B cell (primary cell): ENCODE data around the gene ISG20L2. TPM values are rescaled to one million over a fixed set of nuclear protein-coding genes. Genes with fewer than 3 reads are reported as not detected.

Experiments
- ATAC-seq: fragments of 200-7000 bp; cut with Tn5 transposase; one replicate; pipeline ENCODE4 v1.10.0; 2021; ENCODE audit warnings: low read depth, mild to moderate bottlenecking, moderate number of reproducible peaks, moderate library complexity
- CTCF ChIA-PET: fragments of 350-600 bp; sonication (Branson Sonifier 250); formaldehyde crosslinking; loops from one replicate; lab custom pipeline; 2021; ENCODE audit warnings: antibody characterized with exemption, inconsistent platforms; lab: Charles Lee
- POLR2A ChIA-PET: fragments of 350-600 bp; sonication (Branson Sonifier 250); formaldehyde crosslinking; loops from one replicate; lab custom pipeline; 2021; ENCODE audit warnings: antibody characterized with exemption; lab: Charles Lee
- DNase-seq: peaks from one replicate; pipeline ENCODE4 v3.0.0; 2013
- H2AFZ ChIP-seq: 2 replicates; pipeline ENCODE4 v1.6.1; 2012; ENCODE audit warnings: mild to moderate bottlenecking, low read depth, low read length; ENCODE audit not compliant: insufficient read depth, poor library complexity, severe bottlenecking
- H3K27ac ChIP-seq, 2 donors: 1 replicate in 1 of 2; 2 replicates in 1 of 2; pipeline ENCODE4 v1.5.1; 2012 to 2013; ENCODE audit warnings: low read length in 2 of 2, mild to moderate bottlenecking in 2 of 2, moderate library complexity in 1 of 2
- H3K27me3 ChIP-seq, 4 experiments: fragments of 200-600 bp in 1 of 4; sonication (generic) in 1 of 4; replicated peaks in 1 of 4; 1 replicate in 2 of 4; 2 replicates in 2 of 4; pipeline versions ENCODE4 v1.6.1 to v1.7.0; 2013 to 2016; ENCODE audit warnings: low read length in 3 of 4, mild to moderate bottlenecking in 2 of 4, mixed read lengths in 1 of 4, moderate library complexity in 1 of 4; ENCODE audit not compliant: insufficient read depth in 4 of 4, control insufficient read depth in 3 of 4; ENCODE audit errors: control extremely low read depth in 1 of 4
- H3K36me3 ChIP-seq, 2 experiments: replicated peaks in 1 of 2; 1 replicate in 1 of 2; 2 replicates in 1 of 2; pipeline versions ENCODE4 v1.6.1 to v1.7.1; 2013; ENCODE audit warnings: low read length in 1 of 2; ENCODE audit not compliant: insufficient read depth in 2 of 2, control insufficient read depth in 1 of 2; ENCODE audit errors: control extremely low read depth in 1 of 2, extremely low read depth in 1 of 2
- H3K4me1 ChIP-seq, 2 donors: fragments of 200-600 bp in 1 of 2; sonication (generic) in 1 of 2; 1 replicate in 1 of 2; 2 replicates in 1 of 2; pipeline versions ENCODE4 v1.5.1 to v1.6.1; 2013 to 2017; ENCODE audit warnings: low read length in 2 of 2; ENCODE audit not compliant: control insufficient read depth in 2 of 2, insufficient read depth in 2 of 2
- H3K4me2 ChIP-seq: replicated peaks from 2 replicates; pipeline ENCODE3; 2012; ENCODE audit warnings: mild to moderate bottlenecking, low read depth, low read length; ENCODE audit not compliant: poor library complexity, severe bottlenecking
- H3K4me3 ChIP-seq, 5 experiments: fragments of 200-600 bp in 1 of 5; sonication (generic) in 1 of 5; 1 replicate in 3 of 5; 2 replicates in 2 of 5; pipeline versions ENCODE4 v1.5.1 to v1.7.0; 2011 to 2016; ENCODE audit warnings: low read length in 4 of 5, mild to moderate bottlenecking in 4 of 5, low read depth in 2 of 5, control low read depth in 1 of 5, moderate library complexity in 1 of 5; ENCODE audit not compliant: insufficient read depth in 1 of 5; ENCODE audit errors: control extremely low read depth in 1 of 5, extremely low read depth in 1 of 5
- H3K79me2 ChIP-seq: fragments of 200-600 bp; sonication (generic); one replicate; pipeline ENCODE4 v1.6.0; 2016; ENCODE audit warnings: low read length; ENCODE audit not compliant: control insufficient read depth, insufficient read depth
- H3K9ac ChIP-seq: fragments of 200-600 bp; sonication (generic); 2 replicates; pipeline ENCODE4 v1.6.1; 2017; ENCODE audit warnings: mild to moderate bottlenecking, low read length, moderate library complexity
- H3K9me3 ChIP-seq, 3 donors: one replicate each; pipeline versions ENCODE4 v1.6.1 to v1.7.1; 2013; ENCODE audit warnings: low read length in 2 of 3; ENCODE audit not compliant: control insufficient read depth in 2 of 3, insufficient read depth in 1 of 3; ENCODE audit errors: control extremely low read depth in 1 of 3
- H4K20me1 ChIP-seq: 2 replicates; pipeline ENCODE4 v1.6.0; 2012; ENCODE audit warnings: mild to moderate bottlenecking, low read length; ENCODE audit not compliant: insufficient read depth, control insufficient read depth, poor library complexity, severe bottlenecking
- H3K27ac Mint-ChIP-seq: one replicate; pipeline ENCODE4 v1.8.0; 2021; ENCODE audit warnings: mixed read lengths
- H3K27me3 Mint-ChIP-seq: one replicate; pipeline ENCODE4 v1.8.0; 2021; ENCODE audit warnings: mixed read lengths
- H3K4me1 Mint-ChIP-seq: one replicate; pipeline ENCODE4 v1.8.0; 2021; ENCODE audit warnings: mixed read lengths
- H3K4me3 Mint-ChIP-seq: one replicate; pipeline ENCODE4 v1.8.0; 2021; ENCODE audit warnings: mixed read lengths
- H3K9me3 Mint-ChIP-seq: one replicate; pipeline ENCODE4 v1.8.0; 2022; ENCODE audit warnings: mixed read lengths; ENCODE audit not compliant: insufficient read depth
- CTCF ChIP-seq: fragments of 200-600 bp; IDR thresholded peaks from one replicate; pipeline ENCODE4 v1.8.0; 2022; ENCODE audit warnings: antibody characterized with exemption, mild to moderate bottlenecking
- EZH2 ChIP-seq: IDR thresholded peaks from 2 replicates; pipeline ENCODE4 v1.6.1; 2012; ENCODE audit warnings: borderline replicate concordance, low read depth, mild to moderate bottlenecking, moderate library complexity, low read length; ENCODE audit not compliant: insufficient read depth, poor library complexity, severe bottlenecking
- WGBS: methylation state at CpG from one replicate; pipeline ENCODE4 v1.1.5; 2013; ENCODE audit warnings: missing lambda C conversion rate; ENCODE audit not compliant: insufficient coverage; 5-methylcytosine and 5-hydroxymethylcytosine counted together
- intact Hi-C: fragments of 100-400 bp; cut with micrococcal nuclease; formaldehyde crosslinking; loops from one replicate; pipeline ENCODE4 v1.10.0; 2022
- polyA plus RNA-seq: library from polyadenylated mRNA; depleted of rRNA; stranded (reverse); fragments of >200 nt; gene quantifications from 2 replicates; pipeline ENCODE4 v1.2.3, GENCODE V29; 2012
- total RNA-seq, 2 donors: library from RNA; stranded (reverse); fragments of 120-200 nt in 1 of 2; gene quantifications; 1 replicate in 1 of 2; 2 replicates in 1 of 2; pipeline versions ENCODE4 v1.2.3 to v1.2.4, GENCODE V29; 2013 to 2022

Gene ISG20L2
- total and polyA plus RNA-seq, 2 donors (not counting 1 experiment from before 2014, with no cell fraction given) = 30.1 to 51.7 TPM

GRCh38 chr1:156740741-156741480 is 12.3 kb upstream of the ISG20L2 start, which contains the start of gene MRPL24:
MRPL24 (minus strand) TSS chr1:156741088; CDS start chr1:156738704, 2,384 bp downstream.
- peak within 1 kb of the TSS; percentile 98 for H3K27ac Mint-ChIP-seq
- TF ChIP-seq CTCF (no peak), EZH2 (no peak)
- H3K4me3 ChIP-seq = peak within 1 kb of the TSS; percentile 45 to 85 (median 71)
- intact Hi-C loops = loop anchor here (1.0 kb wide), 3 partner anchors 10 to 26 kb away; partner anchors contain the start of genes HDGF, ISG20L2, METTL25B and PRCC
- H3K4me2 ChIP-seq = peak within 1 kb of the TSS; percentile 84
- DNase-seq (peak; percentile 98), ATAC-seq (peak; percentile 90)
- peaks cover 0 to 47% of the 10 kb centered on the region in 2 experiments for H3K36me3 ChIP-seq
- no peaks in the 10 kb centered on the region for H3K27me3 Mint-ChIP-seq
- peak within 1 kb of the TSS; percentile 86 for H2AFZ ChIP-seq
- ChIA-PET CTCF (interaction anchor here (0.6 to 5.1 kb wide), 10 partner anchors 11 to 115 kb away, joined by 3 to 43 read pairs (median 5); partner anchors contain the start of genes ISG20L2, METTL25B and PRCC), POLR2A (interaction anchor here (0.9 to 2.8 kb wide), 7 partner anchors 11 to 240 kb away, joined by 3 to 43 read pairs (median 7); partner anchors contain the start of genes HDGF, ISG20L2, METTL25B and PRCC)
- H3K9ac ChIP-seq = peak within 1 kb of the TSS; percentile 75
- H3K9me3 ChIP-seq = no peaks in the 10 kb centered on the region
- no peaks in the 10 kb centered on the region for H4K20me1 ChIP-seq
- H3K4me3 Mint-ChIP-seq = peak within 1 kb of the TSS; percentile 96
- H3K79me2 ChIP-seq = peaks cover 21% of the 10 kb centered on the region
- H3K4me1 Mint-ChIP-seq = peaks cover 36% of the 10 kb centered on the region
- peak within 1 kb of the TSS; percentile 77 to 95 for H3K27ac ChIP-seq
- no peaks in the 10 kb centered on the region for H3K27me3 ChIP-seq
- 0% methylated on average over 27 of the region's 38 CpGs for WGBS
- peaks cover 15 to 20% of the 10 kb centered on the region in 2 donors for H3K4me1 ChIP-seq
- peaks cover 2% of the 10 kb centered on the region for H3K9me3 Mint-ChIP-seq
